Lung (tissue), 16 donors: ENCODE measurements around the gene OR2F1. TPM values are rescaled to one million over a fixed set of nuclear protein-coding genes. Genes with fewer than 3 reads are reported as not detected.

Experiments used
- ATAC-seq: fragments of 200-7000 bp; cut with Tn5 transposase; one replicate; pipeline ENCODE4 v1.9.1; 2020; ENCODE audit warnings: moderate number of reproducible peaks; ENCODE audit not compliant: insufficient read depth, low FRiP score
- DNase-seq, 3 donors: peaks; one replicate each; pipeline ENCODE4 v3.0.0-alpha.2; 2013 to 2017
- H3K27ac ChIP-seq, 2 donors: one replicate each; pipeline ENCODE4 v1.5.1; 2013; ENCODE audit warnings: mild to moderate bottlenecking in 2 of 2, moderate library complexity in 2 of 2, control low read depth in 1 of 2, inconsistent platforms in 1 of 2, low read depth in 1 of 2, low read length in 1 of 2
- H3K27me3 ChIP-seq, 3 donors: one replicate each; pipeline ENCODE4 v1.5.1; 2013; ENCODE audit warnings: low read length in 2 of 3; ENCODE audit not compliant: control insufficient read depth in 3 of 3, insufficient read depth in 3 of 3
- H3K36me3 ChIP-seq, 4 donors: one replicate each; pipeline ENCODE4 v1.5.1; 2013; ENCODE audit warnings: low read length in 4 of 4, mild to moderate bottlenecking in 1 of 4, moderate library complexity in 1 of 4; ENCODE audit not compliant: control insufficient read depth in 4 of 4, insufficient read depth in 4 of 4
- H3K4me1 ChIP-seq, 5 donors: one replicate each; pipeline ENCODE4 v1.5.1; 2013; ENCODE audit warnings: low read length in 5 of 5, mild to moderate bottlenecking in 2 of 5, moderate library complexity in 1 of 5; ENCODE audit not compliant: control insufficient read depth in 5 of 5, insufficient read depth in 5 of 5
- H3K4me3 ChIP-seq: one replicate; pipeline ENCODE4 v1.5.1; 2013; ENCODE audit warnings: mild to moderate bottlenecking, control low read depth, moderate library complexity
- H3K9ac ChIP-seq, 2 donors: one replicate each; pipeline ENCODE4 v1.5.1; 2013; ENCODE audit warnings: low read length in 2 of 2, control low read depth in 1 of 2; ENCODE audit not compliant: insufficient read depth in 1 of 2
- H3K9me3 ChIP-seq, 4 donors: one replicate each; pipeline ENCODE4 v1.5.1; 2013; ENCODE audit warnings: low read length in 3 of 4, mild to moderate bottlenecking in 1 of 4, moderate library complexity in 1 of 4; ENCODE audit not compliant: control insufficient read depth in 4 of 4, insufficient read depth in 3 of 4
- WGBS, 2 donors: extraction: QIAGEN DNeasy Blood & Tissue Kit; methylation state at CpG; one replicate each; pipeline ENCODE4 v1.1.7; 2013; 5-methylcytosine and 5-hydroxymethylcytosine counted together
- long read RNA-seq, 5 donors: transcript quantifications; one replicate each; lab custom pipeline, GENCODE V29; 2026
- polyA plus RNA-seq, 2 donors: library from polyadenylated mRNA; stranded (reverse); fragments of 200-250 nt; gene quantifications; one replicate each; pipeline ENCODE4 v1.2.1, GENCODE V29; 2013
- total RNA-seq, 2 donors: library from RNA; depleted of rRNA in 1 of 2; stranded (reverse); fragments of >200 nt in 1 of 2; gene quantifications; one replicate each; pipeline ENCODE4 v1.2.1, GENCODE V29; 2014 to 2021
- TF ChIP-seq, protein P1 (sequence below): IDR thresholded peaks from 2 replicates; pipeline ENCODE4 v1.5.1; 2012; ENCODE audit warnings: mild to moderate bottlenecking; ENCODE audit errors: control extremely low read depth, extremely low read depth
- donor health status: control.
- donor health status: control.
- donor health status: Bipolar disorder and iron deficiency.
- donor health status: healthy.
- donor health status: DM: yes; HTN: yes; CAD: no.

OR2F1 gene, protein sequence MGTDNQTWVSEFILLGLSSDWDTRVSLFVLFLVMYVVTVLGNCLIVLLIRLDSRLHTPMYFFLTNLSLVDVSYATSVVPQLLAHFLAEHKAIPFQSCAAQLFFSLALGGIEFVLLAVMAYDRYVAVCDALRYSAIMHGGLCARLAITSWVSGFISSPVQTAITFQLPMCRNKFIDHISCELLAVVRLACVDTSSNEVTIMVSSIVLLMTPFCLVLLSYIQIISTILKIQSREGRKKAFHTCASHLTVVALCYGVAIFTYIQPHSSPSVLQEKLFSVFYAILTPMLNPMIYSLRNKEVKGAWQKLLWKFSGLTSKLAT
- total RNA-seq: not detected
- not detected for polyA plus RNA-seq
- long read RNA-seq, donor 1: 0 reads
- long read RNA-seq, donor 2: 0 reads
- long read RNA-seq, donor 3: 0 reads
- long read RNA-seq, donor 4: 0 reads
- long read RNA-seq, donor 5: 0 reads

GRCh38 chr7:143954544-143954943 lies at the start of gene OR2F1:
Gene OR2F1, plus strand, starts transcription at chr7:143954844. Its CDS starts 5,127 bp downstream, at chr7:143959971.
- no peaks in the 10 kb centered on the region for H3K27me3 ChIP-seq
- H3K4me1 ChIP-seq: no peaks in the 10 kb centered on the region
- H3K27ac ChIP-seq: no peak within 1 kb of the TSS
- no peak within 1 kb of the TSS for H3K9ac ChIP-seq
- DNase-seq: no peak
- ATAC-seq: no peak
- TF ChIP-seq, protein P1, sequence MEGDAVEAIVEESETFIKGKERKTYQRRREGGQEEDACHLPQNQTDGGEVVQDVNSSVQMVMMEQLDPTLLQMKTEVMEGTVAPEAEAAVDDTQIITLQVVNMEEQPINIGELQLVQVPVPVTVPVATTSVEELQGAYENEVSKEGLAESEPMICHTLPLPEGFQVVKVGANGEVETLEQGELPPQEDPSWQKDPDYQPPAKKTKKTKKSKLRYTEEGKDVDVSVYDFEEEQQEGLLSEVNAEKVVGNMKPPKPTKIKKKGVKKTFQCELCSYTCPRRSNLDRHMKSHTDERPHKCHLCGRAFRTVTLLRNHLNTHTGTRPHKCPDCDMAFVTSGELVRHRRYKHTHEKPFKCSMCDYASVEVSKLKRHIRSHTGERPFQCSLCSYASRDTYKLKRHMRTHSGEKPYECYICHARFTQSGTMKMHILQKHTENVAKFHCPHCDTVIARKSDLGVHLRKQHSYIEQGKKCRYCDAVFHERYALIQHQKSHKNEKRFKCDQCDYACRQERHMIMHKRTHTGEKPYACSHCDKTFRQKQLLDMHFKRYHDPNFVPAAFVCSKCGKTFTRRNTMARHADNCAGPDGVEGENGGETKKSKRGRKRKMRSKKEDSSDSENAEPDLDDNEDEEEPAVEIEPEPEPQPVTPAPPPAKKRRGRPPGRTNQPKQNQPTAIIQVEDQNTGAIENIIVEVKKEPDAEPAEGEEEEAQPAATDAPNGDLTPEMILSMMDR: no peak
- H3K4me3 ChIP-seq: no peak within 1 kb of the TSS
- no peaks in the 10 kb centered on the region for H3K9me3 ChIP-seq
- WGBS, 2 donors: 77 to 88% methylated on average over 3 of the region's 3 CpGs
- no peaks in the 10 kb centered on the region for H3K36me3 ChIP-seq

- Histone ChIP-seq H3K9ac (peak overlapping the region in 1 of 2 donors; percentile 30), H3K27me3 (no peaks in the 10 kb centered on the region), H3K36me3 (no peaks in the 10 kb centered on the region), H3K4me3 (no peak overlapping the region), H3K27ac (peak overlapping the region in 1 of 2 donors; percentile 26), H3K4me1 (peaks cover 2 to 31% (median 21%) of the 10 kb centered on the region in 5 donors), H3K9me3 (no peaks in the 10 kb centered on the region)
- no peak for ATAC-seq
- DNase-seq: peak in 2 of 3 donors; percentile 46 to 59
- TF ChIP-seq, protein P1: no peak
- WGBS, 2 donors: 83 to 86% methylated on average over 1 of the region's 1 CpG
Observed at GRCh38 chr7:143905509-143905908, 49.1 kb upstream of the OR2F1 start.

DNA sequence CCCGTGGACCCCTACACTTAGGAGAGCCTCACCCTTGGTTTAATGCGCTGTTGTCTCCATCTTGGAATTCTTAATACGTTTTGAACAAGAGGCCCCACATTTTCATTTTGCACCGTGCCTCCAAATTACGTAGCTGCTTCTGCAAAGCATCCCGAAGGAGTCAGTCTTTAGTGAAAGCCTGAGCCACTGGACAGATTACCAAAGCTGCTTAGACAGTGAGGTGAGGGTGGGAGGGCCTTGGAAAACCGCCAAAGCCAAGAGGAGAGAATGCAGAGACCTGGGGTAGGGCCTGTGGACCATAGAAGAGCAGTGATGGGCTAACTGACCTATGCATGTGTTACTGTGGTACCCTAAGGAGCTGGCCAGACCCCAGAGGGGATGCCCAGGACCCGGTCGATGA lies 48.5 kb upstream of the OR2F1 start:
- Histone ChIP-seq H3K4me1 (peaks cover 3 to 32% (median 15%) of the 10 kb centered on the region in 5 donors), H3K27me3 (no peaks in the 10 kb centered on the region), H3K9ac (no peak overlapping the region), H3K27ac (no peak overlapping the region), H3K4me3 (no peak overlapping the region), H3K36me3 (no peaks in the 10 kb centered on the region), H3K9me3 (no peaks in the 10 kb centered on the region)
- WGBS, 2 donors: 88 to 91% methylated on average over 9 of the region's 9 CpGs
- DNase-seq (no peak), ATAC-seq (no peak)
- TF ChIP-seq, protein P1: no peak
